T-helper 1 cell treated with Interleukin-12 subunit alpha and Interleukin-12 subunit beta and Interleukin-4 antibody, amounts not matched to agents 30 μg/mL and 1 μg/mL, for 36 hours (primary cell): ENCODE results near the gene GSTP1.
A peak's percentile ranks its signal among the peaks of the same experiment; 100 is the strongest.
"Not testable (repeated sequence)": the region's sequence is repeated elsewhere in the genome, so short reads cannot be mapped to it uniquely, and the experiment has no call there.

Experiments used
- H3K27ac Mint-ChIP-seq: one replicate; pipeline ENCODE4 v1.8.0; 2021; ENCODE audit warnings: mild to moderate bottlenecking, mixed read lengths
- H3K27me3 Mint-ChIP-seq: one replicate; pipeline ENCODE4 v1.8.0; 2021; ENCODE audit warnings: low read depth, mixed read lengths
- H3K36me3 Mint-ChIP-seq: one replicate; pipeline ENCODE4 v1.8.0; 2021; ENCODE audit warnings: low read depth, mixed read lengths
- H3K4me1 Mint-ChIP-seq: one replicate; pipeline ENCODE4 v1.8.0; 2021; ENCODE audit warnings: low read depth, mixed read lengths
- H3K4me3 Mint-ChIP-seq: one replicate; pipeline ENCODE4 v1.8.0; 2021; ENCODE audit warnings: mild to moderate bottlenecking, moderate library complexity, mixed read lengths
- H3K9me3 Mint-ChIP-seq: one replicate; pipeline ENCODE4 v1.8.0; 2021; ENCODE audit warnings: mixed read lengths

Gene GSTP1

DNA sequence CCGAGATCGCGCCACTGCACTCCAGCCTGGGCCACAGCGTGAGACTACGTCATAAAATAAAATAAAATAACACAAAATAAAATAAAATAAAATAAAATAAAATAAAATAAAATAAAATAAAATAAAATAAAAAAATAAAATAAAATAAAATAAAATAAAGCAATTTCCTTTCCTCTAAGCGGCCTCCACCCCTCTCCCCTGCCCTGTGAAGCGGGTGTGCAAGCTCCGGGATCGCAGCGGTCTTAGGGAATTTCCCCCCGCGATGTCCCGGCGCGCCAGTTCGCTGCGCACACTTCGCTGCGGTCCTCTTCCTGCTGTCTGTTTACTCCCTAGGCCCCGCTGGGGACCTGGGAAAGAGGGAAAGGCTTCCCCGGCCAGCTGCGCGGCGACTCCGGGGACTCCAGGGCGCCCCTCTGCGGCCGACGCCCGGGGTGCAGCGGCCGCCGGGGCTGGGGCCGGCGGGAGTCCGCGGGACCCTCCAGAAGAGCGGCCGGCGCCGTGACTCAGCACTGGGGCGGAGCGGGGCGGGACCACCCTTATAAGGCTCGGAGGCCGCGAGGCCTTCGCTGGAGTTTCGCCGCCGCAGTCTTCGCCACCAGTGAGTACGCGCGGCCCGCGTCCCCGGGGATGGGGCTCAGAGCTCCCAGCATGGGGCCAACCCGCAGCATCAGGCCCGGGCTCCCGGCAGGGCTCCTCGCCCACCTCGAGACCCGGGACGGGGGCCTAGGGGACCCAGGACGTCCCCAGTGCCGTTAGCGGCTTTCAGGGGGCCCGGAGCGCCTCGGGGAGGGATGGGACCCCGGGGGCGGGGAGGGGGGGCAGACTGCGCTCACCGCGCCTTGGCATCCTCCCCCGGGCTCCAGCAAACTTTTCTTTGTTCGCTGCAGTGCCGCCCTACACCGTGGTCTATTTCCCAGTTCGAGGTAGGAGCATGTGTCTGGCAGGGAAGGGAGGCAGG, at the start of gene GSTP1:
GSTP1 (plus strand) TSS at position 566 of the 958 bp plus-strand sequence; CDS start at position 598, 32 bp downstream.
- Mint-ChIP-seq H3K4me3 (peak within 1 kb of the TSS; percentile 97), H3K27me3 (peaks cover 27% of the 10 kb centered on the region), H3K4me1 (peaks cover 41% of the 10 kb centered on the region), H3K9me3 (peaks cover 9% of the 10 kb centered on the region), H3K36me3 (peaks cover 24% of the 10 kb centered on the region), H3K27ac (peak within 1 kb of the TSS; percentile 94)

GRCh38 chr11:67534070-67534679, 49.4 kb upstream of the GSTP1 start:
- Mint-ChIP-seq H3K9me3 (peaks cover 18% of the 10 kb centered on the region), H3K4me3 (no peak overlapping the region), H3K36me3 (no peaks in the 10 kb centered on the region), H3K27ac (no peak overlapping the region), H3K27me3 (peaks cover 2% of the 10 kb centered on the region), H3K4me1 (no peaks in the 10 kb centered on the region)

- H3K4me1 Mint-ChIP-seq = no peaks in the 10 kb centered on the region
- H3K27ac Mint-ChIP-seq = no peak overlapping the region
- H3K9me3 Mint-ChIP-seq = peaks cover 18% of the 10 kb centered on the region
- H3K36me3 Mint-ChIP-seq = no peaks in the 10 kb centered on the region
- no peak overlapping the region for H3K4me3 Mint-ChIP-seq
- H3K27me3 Mint-ChIP-seq = no peaks in the 10 kb centered on the region
These were observed 48.1 kb upstream of the GSTP1 start for GRCh38 chr11:67535561-67535960.

DNA sequence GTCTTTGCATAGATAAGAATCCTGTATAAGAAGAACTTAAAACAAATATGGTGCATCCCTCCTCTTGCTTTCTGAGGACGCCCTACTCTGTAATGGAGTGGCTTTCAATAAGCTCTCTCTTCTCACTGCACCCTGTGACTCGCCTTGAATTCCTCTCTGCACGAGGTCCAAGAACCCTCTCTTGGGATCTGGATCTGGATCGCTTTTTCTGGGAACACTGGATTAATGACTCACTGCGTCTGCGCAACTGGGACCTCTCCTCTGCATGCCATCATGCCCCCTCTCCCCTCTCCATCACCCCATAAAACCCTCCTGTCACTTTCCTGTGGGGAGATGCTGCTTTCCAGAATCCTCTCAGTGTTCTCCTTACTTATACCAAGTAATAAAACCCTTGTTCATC, 45.3 kb upstream of the GSTP1 start:
- Mint-ChIP-seq H3K4me3 (no peak overlapping the region), H3K36me3 (no peaks in the 10 kb centered on the region), H3K27ac (no peak overlapping the region), H3K9me3 (peaks cover 14% of the 10 kb centered on the region), H3K27me3 (no peaks in the 10 kb centered on the region), H3K4me1 (no peaks in the 10 kb centered on the region)

DNA sequence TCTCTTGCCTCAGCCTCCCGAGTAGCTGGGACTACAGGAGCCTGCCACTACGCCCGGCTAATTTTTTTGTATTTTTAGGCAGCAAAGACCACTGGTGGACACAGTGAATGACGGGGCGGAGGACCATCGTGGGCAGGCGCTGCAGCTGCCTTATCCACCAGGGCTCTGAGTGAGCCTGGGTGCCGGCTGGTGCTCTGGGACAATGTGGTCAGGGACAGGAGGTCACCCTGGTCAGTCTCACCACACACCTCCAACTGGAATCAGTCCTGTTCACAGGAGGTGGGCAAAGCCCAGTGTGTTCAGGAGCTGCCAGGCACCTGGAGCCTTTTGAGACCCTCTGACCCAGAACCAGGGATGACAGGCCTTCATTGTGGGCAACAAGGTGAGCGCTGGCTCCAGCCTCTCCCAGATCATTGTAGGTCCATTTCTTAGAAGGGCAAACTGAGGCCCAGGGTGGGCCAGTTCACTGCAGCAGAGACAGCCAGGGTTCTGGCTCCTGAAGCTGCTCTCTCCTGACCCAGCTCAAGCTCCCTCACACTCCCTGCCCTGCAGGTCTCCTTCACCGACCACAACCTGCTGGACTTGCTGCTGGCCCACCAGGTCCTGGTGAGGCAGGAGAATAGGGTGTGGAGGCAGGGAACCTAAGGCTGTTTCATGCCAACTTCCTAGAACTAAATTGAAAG, 44.6 kb upstream of the GSTP1 start:
- Mint-ChIP-seq H3K4me3 (no peak overlapping the region), H3K9me3 (peaks cover 7% of the 10 kb centered on the region), H3K36me3 (no peaks in the 10 kb centered on the region), H3K27ac (no peak overlapping the region), H3K27me3 (no peaks in the 10 kb centered on the region), H3K4me1 (no peaks in the 10 kb centered on the region)

GRCh38 chr11:67539550-67539949, 44.1 kb upstream of the GSTP1 start:
- Mint-ChIP-seq H3K4me1 (no peaks in the 10 kb centered on the region), H3K4me3 (no peak overlapping the region), H3K27ac (no peak overlapping the region), H3K36me3 (no peaks in the 10 kb centered on the region), H3K9me3 (peaks cover 2% of the 10 kb centered on the region), H3K27me3 (no peaks in the 10 kb centered on the region)

- no peak overlapping the region for H3K4me3 Mint-ChIP-seq
- no peaks in the 10 kb centered on the region for H3K9me3 Mint-ChIP-seq
- no peaks in the 10 kb centered on the region for H3K36me3 Mint-ChIP-seq
- H3K4me1 Mint-ChIP-seq = no peaks in the 10 kb centered on the region
- H3K27ac Mint-ChIP-seq = no peak overlapping the region
- H3K27me3 Mint-ChIP-seq = no peaks in the 10 kb centered on the region
These were observed 42.4 kb upstream of the GSTP1 start for GRCh38 chr11:67541198-67541597.

DNA sequence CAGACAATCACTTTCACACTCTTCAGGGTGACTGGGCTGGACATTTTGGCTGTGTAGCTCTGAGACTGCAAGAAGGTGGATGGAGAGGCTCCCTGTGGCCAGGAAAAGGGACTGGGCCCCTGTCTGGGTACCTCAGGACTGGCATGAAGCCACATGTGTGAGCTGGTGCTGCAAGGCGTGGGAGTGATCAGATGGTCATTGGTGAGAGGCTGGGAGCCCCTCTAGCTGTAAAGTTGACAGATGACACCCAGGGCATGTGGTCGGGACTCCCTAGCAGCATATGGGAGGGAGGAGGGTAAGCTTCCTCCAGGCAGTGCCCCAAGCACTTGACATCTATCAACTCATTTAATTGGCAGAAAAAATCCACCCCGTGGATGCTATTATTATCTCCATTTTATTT, 41.4 kb upstream of the GSTP1 start:
- Mint-ChIP-seq H3K27me3 (peaks cover 3% of the 10 kb centered on the region), H3K36me3 (no peaks in the 10 kb centered on the region), H3K4me3 (no peak overlapping the region), H3K27ac (no peak overlapping the region), H3K9me3 (no peaks in the 10 kb centered on the region), H3K4me1 (no peaks in the 10 kb centered on the region)

- Mint-ChIP-seq H3K27me3 (peaks cover 3% of the 10 kb centered on the region), H3K4me1 (no peaks in the 10 kb centered on the region), H3K4me3 (no peak overlapping the region)
These were observed 40.6 kb upstream of the GSTP1 start for GRCh38 chr11:67542971-67543370.

GRCh38 chr11:67543585-67543984, 40.0 kb upstream of the GSTP1 start:
- Mint-ChIP-seq H3K36me3 (no peaks in the 10 kb centered on the region), H3K27ac (no peak overlapping the region), H3K9me3 (no peaks in the 10 kb centered on the region), H3K4me3 (no peak overlapping the region), H3K27me3 (peaks cover 3% of the 10 kb centered on the region), H3K4me1 (no peaks in the 10 kb centered on the region)

More at GRCh38 chr11:67542971-67543370, 40.6 kb upstream of the GSTP1 start:
- H3K36me3 Mint-ChIP-seq = no peaks in the 10 kb centered on the region
- H3K9me3 Mint-ChIP-seq = no peaks in the 10 kb centered on the region
- H3K27ac Mint-ChIP-seq = no peak overlapping the region

- no peak overlapping the region for H3K27ac Mint-ChIP-seq
- H3K27me3 Mint-ChIP-seq = peaks cover 3% of the 10 kb centered on the region
- no peaks in the 10 kb centered on the region for H3K4me1 Mint-ChIP-seq
- H3K36me3 Mint-ChIP-seq = no peaks in the 10 kb centered on the region
- no peak overlapping the region for H3K4me3 Mint-ChIP-seq
- no peaks in the 10 kb centered on the region for H3K9me3 Mint-ChIP-seq
These were observed 38.9 kb upstream of the GSTP1 start for GRCh38 chr11:67544616-67545242.

DNA sequence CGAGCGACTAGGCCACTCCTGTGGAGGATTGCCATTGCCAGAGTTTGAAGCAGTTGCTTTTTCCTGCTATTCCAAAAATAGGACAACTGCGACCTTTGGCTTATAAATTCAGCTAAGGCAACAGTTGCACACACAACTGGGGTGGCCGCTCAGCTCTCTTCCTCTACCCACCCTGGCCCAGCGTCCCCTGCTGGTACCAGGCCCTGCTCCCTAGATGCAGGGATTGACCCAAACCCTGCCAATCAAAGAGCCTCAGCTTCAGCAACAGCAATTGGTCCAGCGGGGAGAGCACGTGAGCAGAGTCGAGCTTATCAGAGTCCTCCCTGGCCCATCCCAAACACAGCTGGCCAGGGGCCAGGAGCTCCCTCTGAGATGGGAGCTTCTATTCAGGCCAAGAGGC, 38.3 kb upstream of the GSTP1 start:
- Mint-ChIP-seq H3K9me3 (peaks cover 4% of the 10 kb centered on the region), H3K4me3 (no peak overlapping the region), H3K27ac (no peak overlapping the region), H3K4me1 (no peaks in the 10 kb centered on the region), H3K36me3 (no peaks in the 10 kb centered on the region), H3K27me3 (peaks cover 3% of the 10 kb centered on the region)

- not testable (repeated sequence) for H3K4me1 Mint-ChIP-seq, H3K4me3 Mint-ChIP-seq, H3K27ac Mint-ChIP-seq, H3K36me3 Mint-ChIP-seq
- H3K9me3 Mint-ChIP-seq = peaks cover 10% of the 10 kb centered on the region
- H3K27me3 Mint-ChIP-seq = peaks cover 18% of the 10 kb centered on the region
These were observed 35.5 kb upstream of the GSTP1 start for GRCh38 chr11:67548112-67548511.

DNA sequence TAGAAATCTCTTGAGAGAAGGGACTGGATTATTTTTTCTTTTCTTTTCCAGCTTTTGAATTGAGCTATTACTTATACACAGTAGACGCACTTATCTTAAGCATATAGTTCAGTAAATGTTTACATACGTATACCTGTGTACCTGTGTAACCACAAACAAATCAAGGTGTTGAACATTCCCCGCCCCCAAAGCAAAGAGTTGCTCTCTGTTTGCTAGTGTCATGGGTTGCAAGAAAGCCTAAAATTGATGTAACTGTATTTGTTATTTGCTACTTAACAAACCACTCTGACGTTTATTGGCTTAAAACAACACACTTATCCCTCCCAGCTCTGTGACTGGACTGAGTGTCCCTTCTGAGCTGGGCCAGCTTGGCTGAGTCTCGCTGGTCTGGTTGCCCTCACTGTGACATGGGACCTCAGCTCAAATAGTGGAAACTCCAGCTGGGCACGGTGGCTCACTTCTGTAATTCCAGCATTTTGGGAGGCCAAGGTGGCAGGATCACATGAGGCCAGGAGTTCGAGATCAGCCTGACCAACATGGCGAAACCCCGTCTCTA, 35.0 kb upstream of the GSTP1 start:
- Mint-ChIP-seq H3K27ac (no peak overlapping the region), H3K36me3 (peaks cover 1% of the 10 kb centered on the region), H3K4me3 (no peak overlapping the region), H3K9me3 (peaks cover 10% of the 10 kb centered on the region), H3K4me1 (no peaks in the 10 kb centered on the region), H3K27me3 (peaks cover 18% of the 10 kb centered on the region)
